A673 (cell line): Measurements from ENCODE around the gene ZNF418. TPM values are rescaled to one million over a fixed set of nuclear protein-coding genes. Genes with fewer than 3 reads are reported as not detected.
"Not testable (repeated sequence)": the region's sequence is repeated elsewhere in the genome, so short reads cannot be mapped to it uniquely, and the experiment has no call there.

ENCODE experiments used
- BruUV-seq: library from RNA; stranded (reverse); fragments of 400-500 nt; replicated peaks from 2 replicates; lab custom pipeline; 2021; lab: Mats Ljungman, UMichigan
- CTCF ChIA-PET: fragments of 300-600 bp; sonication (Branson Sonifier 250); formaldehyde crosslinking; loops from one replicate; lab custom pipeline; 2022; ENCODE audit warnings: antibody characterized with exemption; lab: Charles Lee
- POLR2A ChIA-PET: fragments of 300-600 bp; sonication (Branson Sonifier 250); formaldehyde crosslinking; loops from one replicate; lab custom pipeline; 2022; ENCODE audit warnings: antibody characterized with exemption; ENCODE audit not compliant: low non-redundant PET; lab: Charles Lee
- DNase-seq: peaks from one replicate; pipeline ENCODE4 v3.0.0-alpha.2; 2015; ENCODE audit warnings: low spot score
- H3K27ac ChIP-seq: fragments of 200-600 bp; sonication (generic); 2 replicates; pipeline ENCODE4 v1.5.1; 2016; ENCODE audit warnings: mixed run types, low read depth, mild to moderate bottlenecking, mixed read lengths, antibody characterized with exemption, low read length; ENCODE audit not compliant: poor library complexity, severe bottlenecking
- H3K27me3 ChIP-seq: fragments of 200-600 bp; sonication (generic); replicated peaks from 2 replicates; pipeline ENCODE4 v1.6.1; 2017; ENCODE audit warnings: mixed run types, low read depth, mild to moderate bottlenecking, mixed read lengths, antibody characterized with exemption, low read length; ENCODE audit not compliant: insufficient read depth, poor library complexity
- H3K36me3 ChIP-seq: fragments of 200-600 bp; sonication (generic); 2 replicates; pipeline ENCODE4 v1.6.1; 2016; ENCODE audit warnings: mixed run types, mild to moderate bottlenecking, mixed read lengths, antibody characterized with exemption, low read length; ENCODE audit not compliant: insufficient read depth, poor library complexity, severe bottlenecking
- H3K4me1 ChIP-seq: fragments of 200-600 bp; sonication (generic); 2 replicates; pipeline ENCODE4 v1.6.1; 2017; ENCODE audit warnings: mixed run types, mild to moderate bottlenecking, mixed read lengths, antibody characterized with exemption, low read length; ENCODE audit not compliant: insufficient read depth, poor library complexity, severe bottlenecking
- H3K4me3 ChIP-seq: fragments of 200-600 bp; sonication (generic); 2 replicates; pipeline ENCODE4 v1.5.1; 2016; ENCODE audit warnings: low read depth, mixed run types, mild to moderate bottlenecking, mixed read lengths, low read length; ENCODE audit not compliant: poor library complexity, severe bottlenecking
- H3K9me3 ChIP-seq: fragments of 200-600 bp; sonication (generic); 2 replicates; pipeline ENCODE4 v1.6.1; 2016; ENCODE audit warnings: mixed run types, low read depth, mild to moderate bottlenecking, mixed read lengths, antibody characterized with exemption, low read length; ENCODE audit not compliant: poor library complexity, severe bottlenecking
- CTCF ChIP-seq: fragments of 300-800, 200-600 bp; sonication (generic); conservative IDR thresholded peaks from 2 replicates; pipeline ENCODE4 v1.5.1; 2017; ENCODE audit warnings: low read depth, mild to moderate bottlenecking, antibody characterized with exemption, low read length, moderate library complexity, mixed read lengths
- EZH2 ChIP-seq: fragments of 200-600 bp; sonication (generic); IDR thresholded peaks from 2 replicates; pipeline ENCODE4 v1.6.1; 2017; ENCODE audit warnings: borderline replicate concordance, low read depth, mild to moderate bottlenecking, mixed read lengths, antibody characterized with exemption, low read length; ENCODE audit not compliant: poor library complexity, severe bottlenecking
- intact Hi-C: fragments of 100-400 bp; cut with micrococcal nuclease; formaldehyde crosslinking; loops from one replicate; pipeline ENCODE4 v1.10.0; 2022; ENCODE audit not compliant: unreplicated experiment
- total RNA-seq: library from RNA; stranded (reverse); gene quantifications from 2 replicates; pipeline ENCODE4 v1.2.3, GENCODE V29; 2021

Gene ZNF418
- total RNA-seq, 1 experiment from 2014 or later, result 16.9 TPM

GRCh38 chr19:57903618-57904184, 31.5 kb downstream of the ZNF418 start:
- Histone ChIP-seq H3K4me3 (no peak overlapping the region), H3K9me3 (no peaks in the 10 kb centered on the region), H3K27me3 (no peaks in the 10 kb centered on the region), H3K36me3 (peaks cover 7% of the 10 kb centered on the region), H3K4me1 (no peaks in the 10 kb centered on the region), H3K27ac (no peak overlapping the region)
- intact Hi-C loops, result loop anchor here (2.0 to 5.0 kb wide), 2 partner anchors 493 to 801 kb away; partner anchors contain the start of gene ZNF17
- TF ChIP-seq CTCF (no peak), EZH2 (no peak)
- no TSS peak for BruUV-seq
- ChIA-PET POLR2A (no interaction called here), CTCF (no interaction called here)
- no peak for DNase-seq

- intact Hi-C loops, result loop anchor here (5.0 kb wide), 1 partner anchor 798 kb away; no protein-coding TSS in a partner anchor
- H3K36me3 ChIP-seq, result no peaks in the 10 kb centered on the region
Measured at GRCh38 chr19:57900311-57900710, 34.9 kb downstream of the ZNF418 start.

GRCh38 chr19:57890706-57891105, 44.5 kb downstream of the ZNF418 start:
- H3K27ac ChIP-seq, H3K4me3 ChIP-seq, H3K27me3 ChIP-seq, DNase-seq, BruUV-seq, POLR2A ChIA-PET, intact Hi-C loops, CTCF ChIA-PET, H3K4me1 ChIP-seq, H3K36me3 ChIP-seq: not testable (repeated sequence)
- H3K9me3 ChIP-seq, result peaks cover 19% of the 10 kb centered on the region

More at GRCh38 chr19:57900311-57900710, 34.9 kb downstream of the ZNF418 start:
- ChIA-PET POLR2A (no interaction called here), CTCF (no interaction called here)
- H3K27ac ChIP-seq, result no peak overlapping the region
- no peaks in the 10 kb centered on the region for H3K27me3 ChIP-seq
- no peaks in the 10 kb centered on the region for H3K9me3 ChIP-seq
- no TSS peak for BruUV-seq
- no peak overlapping the region for H3K4me3 ChIP-seq
- H3K4me1 ChIP-seq, result no peaks in the 10 kb centered on the region
- TF ChIP-seq EZH2, result no peak
- TF ChIP-seq CTCF, result no peak
- no peak for DNase-seq
